GM23338 (cell line): ENCODE data around the gene CLSTN1. TPM values are rescaled to one million over a fixed set of nuclear protein-coding genes. Genes with fewer than 3 reads are reported as not detected.

Experiments
- ATAC-seq: fragments of 200-7000 bp; cut with Tn5 transposase; 3 replicates; pipeline ENCODE4 v1.9.1; 2020
- DNase-seq: peaks from one replicate; pipeline ENCODE4 v3.0.0-alpha.2; 2015; ENCODE audit warnings: low spot score
- H2AFZ ChIP-seq: fragments of 200-600 bp; sonication (generic); 2 replicates; pipeline ENCODE4 v1.8.0; 2016; ENCODE audit warnings: antibody characterized with exemption, mild to moderate bottlenecking, moderate library complexity
- H3F3A ChIP-seq: fragments of 200-600 bp; sonication (generic); replicated peaks from 2 replicates; pipeline ENCODE4 v1.8.0; 2017; ENCODE audit warnings: antibody characterized with exemption, mixed run types, low read depth
- H3K27ac ChIP-seq: fragments of 200-600 bp; sonication (generic); 2 replicates; pipeline ENCODE4 v1.6.1; 2016; ENCODE audit warnings: low read depth
- H3K27me3 ChIP-seq: fragments of 200-600 bp; sonication (generic); 2 replicates; pipeline ENCODE4 v1.8.0; 2016; ENCODE audit warnings: mild to moderate bottlenecking, mixed run types, moderate library complexity; ENCODE audit not compliant: insufficient read depth
- H3K36me3 ChIP-seq: fragments of 200-600 bp; sonication (generic); 2 replicates; pipeline ENCODE4 v1.8.0; 2016; ENCODE audit warnings: mild to moderate bottlenecking; ENCODE audit not compliant: insufficient read depth
- H3K4me1 ChIP-seq: fragments of 200-600 bp; sonication (generic); 2 replicates; pipeline ENCODE4 v1.8.0; 2016; ENCODE audit warnings: mild to moderate bottlenecking, moderate library complexity; ENCODE audit not compliant: insufficient read depth
- H3K4me2 ChIP-seq: fragments of 200-600 bp; sonication (generic); 2 replicates; pipeline ENCODE4 v1.7.1; 2017; ENCODE audit warnings: mixed run types
- H3K4me3 ChIP-seq: fragments of 200-600 bp; sonication (generic); 2 replicates; pipeline ENCODE4 v1.6.1; 2016; ENCODE audit warnings: mixed run types
- H3K79me2 ChIP-seq: fragments of 200-600 bp; sonication (generic); replicated peaks from 2 replicates; pipeline ENCODE4 v1.8.0; 2017; ENCODE audit warnings: mild to moderate bottlenecking; ENCODE audit not compliant: insufficient read depth
- H3K9me2 ChIP-seq: fragments of 200-600 bp; sonication (generic); 2 replicates; pipeline ENCODE4 v1.8.0; 2017; ENCODE audit not compliant: insufficient read depth
- H4K20me1 ChIP-seq: fragments of 200-600 bp; sonication (generic); replicated peaks from 2 replicates; pipeline ENCODE4 v1.8.0; 2017; ENCODE audit warnings: mild to moderate bottlenecking; ENCODE audit not compliant: insufficient read depth
- H3K27ac Mint-ChIP-seq: 2 replicates; pipeline ENCODE4 v1.8.0; 2020; ENCODE audit warnings: inconsistent platforms, mild to moderate bottlenecking, moderate library complexity, mixed read lengths
- H3K27me3 Mint-ChIP-seq: 3 replicates; pipeline ENCODE4 v1.8.0; 2022; ENCODE audit warnings: low read depth, mild to moderate bottlenecking, moderate library complexity, mixed read lengths, inconsistent platforms; ENCODE audit not compliant: insufficient read depth, poor library complexity
- H3K36me3 Mint-ChIP-seq: 3 replicates; pipeline ENCODE4 v1.8.0; 2021; ENCODE audit warnings: low read depth, mild to moderate bottlenecking, inconsistent platforms, moderate library complexity, mixed read lengths
- H3K4me1 Mint-ChIP-seq: 3 replicates; pipeline ENCODE4 v1.8.0; 2020; ENCODE audit warnings: mild to moderate bottlenecking, inconsistent platforms, mixed read lengths
- H3K4me3 Mint-ChIP-seq: 3 replicates; pipeline ENCODE4 v1.8.0; 2021; ENCODE audit warnings: moderate library complexity, mild to moderate bottlenecking, inconsistent platforms, mixed read lengths
- H3K9me3 Mint-ChIP-seq: 3 replicates; pipeline ENCODE4 v1.8.0; 2020; ENCODE audit warnings: moderate library complexity, mild to moderate bottlenecking, inconsistent platforms, mixed read lengths
- CREB1 ChIP-seq: fragments of 250-450 bp; sonication (Bioruptor Pico); IDR thresholded peaks from 2 replicates; pipeline ENCODE4 v1.5.0; 2020; ENCODE audit warnings: low read depth, mild to moderate bottlenecking, moderate library complexity
- EZH2 ChIP-seq: fragments of 200-600 bp; sonication (generic); IDR thresholded peaks from one replicate; pipeline ENCODE4 v1.8.0; 2017; ENCODE audit warnings: antibody characterized with exemption, mild to moderate bottlenecking, low read depth; ENCODE audit not compliant: unreplicated experiment
- EZH2phosphoT487 ChIP-seq: fragments of 200-600 bp; sonication (generic); IDR thresholded peaks from one replicate; pipeline ENCODE4 v1.8.1; 2018; ENCODE audit warnings: antibody characterized with exemption; ENCODE audit not compliant: unreplicated experiment
- JUNB ChIP-seq: IDR thresholded peaks from one replicate; pipeline ENCODE4 v1.6.1; 2016; ENCODE audit warnings: antibody characterized with exemption; ENCODE audit not compliant: unreplicated experiment
- NANOG ChIP-seq: IDR thresholded peaks from 2 replicates; pipeline ENCODE4 v1.6.1; 2016; ENCODE audit warnings: antibody characterized with exemption, borderline replicate concordance
- POLR2AphosphoS5 ChIP-seq: IDR thresholded peaks from 2 replicates; pipeline ENCODE4 v1.6.1; 2016; ENCODE audit warnings: antibody characterized with exemption, low read depth
- STAT1 ChIP-seq: IDR thresholded peaks from one replicate; pipeline ENCODE4 v1.6.1; 2016; ENCODE audit warnings: antibody characterized with exemption; ENCODE audit not compliant: unreplicated experiment
- ZNF114 ChIP-seq: fragments of 250-450 bp; sonication (Bioruptor Pico); IDR thresholded peaks from 2 replicates; pipeline ENCODE4 v1.5.0; 2020; ENCODE audit warnings: mild to moderate bottlenecking, moderate library complexity
- ZNF331 ChIP-seq: fragments of 250-450 bp; sonication (Bioruptor Pico); IDR thresholded peaks from 2 replicates; pipeline ENCODE4 v1.5.0; 2020; ENCODE audit warnings: low read depth, mild to moderate bottlenecking, moderate library complexity
- polyA plus RNA-seq: library from polyadenylated mRNA; unstranded; fragments of >200 nt; fragmentation: Nextera tagmentation; extraction: Ambion mirVana; gene quantifications from 2 replicates; pipeline ENCODE4 v1.2.1, GENCODE V29; 2016
- total RNA-seq: library from RNA; depleted of rRNA; stranded (reverse); fragments of >200 nt; shearing (Covaris generic); gene quantifications from 2 replicates; pipeline ENCODE4 v1.2.3, GENCODE V29; 2014
- TF ChIP-seq, protein P1 (sequence below), 2 experiments: fragments of 200-600 bp in 1 of 2; sonication (generic) in 1 of 2; conservative IDR thresholded peaks; 2 replicates each; pipeline versions ENCODE4 v1.5.1 to v1.6.1; 2016 to 2017; ENCODE audit warnings: antibody characterized with exemption in 2 of 2, low read depth in 2 of 2, mild to moderate bottlenecking in 2 of 2, moderate library complexity in 1 of 2
- TF ChIP-seq, protein P2 (sequence below): IDR thresholded peaks from 2 replicates; pipeline ENCODE4 v1.6.1; 2016; ENCODE audit warnings: antibody characterized with exemption
- TF ChIP-seq, protein P3 (sequence below): fragments of 250-450 bp; sonication (Bioruptor Pico); IDR thresholded peaks from 2 replicates; pipeline ENCODE4 v1.5.0; 2020; ENCODE audit warnings: mild to moderate bottlenecking, moderate library complexity
- TF ChIP-seq, protein P4 (sequence below): IDR thresholded peaks from one replicate; pipeline ENCODE4 v1.6.1; 2018; ENCODE audit warnings: antibody characterized with exemption; ENCODE audit not compliant: unreplicated experiment

The CLSTN1 gene
- total and polyA plus RNA-seq, 2 experiments from 2014 or later: 38.5 to 66.2 TPM

DNA sequence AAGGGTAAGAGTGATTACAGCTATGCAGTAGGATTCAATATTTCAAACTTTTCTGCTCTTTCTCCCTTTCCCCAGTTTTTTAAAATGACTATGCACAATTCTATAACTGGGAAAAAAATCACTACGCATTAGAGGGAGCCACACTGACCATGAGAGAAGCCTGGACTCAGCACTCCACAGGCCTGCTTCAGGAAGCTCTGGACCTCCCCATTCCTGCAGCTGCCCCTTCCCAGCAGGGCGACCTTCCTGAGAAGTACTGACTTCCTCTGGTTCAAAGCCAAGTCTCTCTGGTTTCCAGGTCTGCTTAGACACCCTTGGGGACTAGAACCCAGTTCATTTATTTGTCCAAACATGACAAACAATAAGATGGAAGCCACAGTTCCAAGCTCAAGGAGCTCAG is 42.0 kb upstream of the CLSTN1 start:
- peaks cover 4% of the 10 kb centered on the region for H3K27me3 Mint-ChIP-seq
- H3K79me2 ChIP-seq: no peaks in the 10 kb centered on the region
- no peaks in the 10 kb centered on the region for H3K9me2 ChIP-seq
- no peak overlapping the region for H3K4me3 ChIP-seq
- H3K36me3 ChIP-seq: no peaks in the 10 kb centered on the region
- 0 out of 2 replicates have a peak overlapping the region, but pooled peaks have one; percentile 69 for H3K27ac Mint-ChIP-seq
- H4K20me1 ChIP-seq: 0 out of 2 replicates have a peak, but pooled peaks cover 2% of the 10 kb centered on the region
- H3K27me3 ChIP-seq: no peaks in the 10 kb centered on the region
- ATAC-seq (no peak), DNase-seq (no peak)
- H3K4me1 ChIP-seq: no peaks in the 10 kb centered on the region
- TF ChIP-seq, protein P1, sequence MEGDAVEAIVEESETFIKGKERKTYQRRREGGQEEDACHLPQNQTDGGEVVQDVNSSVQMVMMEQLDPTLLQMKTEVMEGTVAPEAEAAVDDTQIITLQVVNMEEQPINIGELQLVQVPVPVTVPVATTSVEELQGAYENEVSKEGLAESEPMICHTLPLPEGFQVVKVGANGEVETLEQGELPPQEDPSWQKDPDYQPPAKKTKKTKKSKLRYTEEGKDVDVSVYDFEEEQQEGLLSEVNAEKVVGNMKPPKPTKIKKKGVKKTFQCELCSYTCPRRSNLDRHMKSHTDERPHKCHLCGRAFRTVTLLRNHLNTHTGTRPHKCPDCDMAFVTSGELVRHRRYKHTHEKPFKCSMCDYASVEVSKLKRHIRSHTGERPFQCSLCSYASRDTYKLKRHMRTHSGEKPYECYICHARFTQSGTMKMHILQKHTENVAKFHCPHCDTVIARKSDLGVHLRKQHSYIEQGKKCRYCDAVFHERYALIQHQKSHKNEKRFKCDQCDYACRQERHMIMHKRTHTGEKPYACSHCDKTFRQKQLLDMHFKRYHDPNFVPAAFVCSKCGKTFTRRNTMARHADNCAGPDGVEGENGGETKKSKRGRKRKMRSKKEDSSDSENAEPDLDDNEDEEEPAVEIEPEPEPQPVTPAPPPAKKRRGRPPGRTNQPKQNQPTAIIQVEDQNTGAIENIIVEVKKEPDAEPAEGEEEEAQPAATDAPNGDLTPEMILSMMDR (conservative IDR thresholded peaks at IDR 0.05; ENCODE audit: low read depth in 2 of 2): no peak
- TF ChIP-seq, protein P2, sequence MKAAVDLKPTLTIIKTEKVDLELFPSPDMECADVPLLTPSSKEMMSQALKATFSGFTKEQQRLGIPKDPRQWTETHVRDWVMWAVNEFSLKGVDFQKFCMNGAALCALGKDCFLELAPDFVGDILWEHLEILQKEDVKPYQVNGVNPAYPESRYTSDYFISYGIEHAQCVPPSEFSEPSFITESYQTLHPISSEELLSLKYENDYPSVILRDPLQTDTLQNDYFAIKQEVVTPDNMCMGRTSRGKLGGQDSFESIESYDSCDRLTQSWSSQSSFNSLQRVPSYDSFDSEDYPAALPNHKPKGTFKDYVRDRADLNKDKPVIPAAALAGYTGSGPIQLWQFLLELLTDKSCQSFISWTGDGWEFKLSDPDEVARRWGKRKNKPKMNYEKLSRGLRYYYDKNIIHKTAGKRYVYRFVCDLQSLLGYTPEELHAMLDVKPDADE: no peak
- TF ChIP-seq EZH2phosphoT487 (no peak), NANOG (no peak), ZNF331 (CRISPR knock-in tag) (no peak), CREB1 (CRISPR knock-in tag) (no peak), ZNF114 (CRISPR knock-in tag) (no peak), JUNB (no peak), STAT1 (no peak), POLR2AphosphoS5 (no peak), EZH2 (no peak)
- TF ChIP-seq, protein P3, sequence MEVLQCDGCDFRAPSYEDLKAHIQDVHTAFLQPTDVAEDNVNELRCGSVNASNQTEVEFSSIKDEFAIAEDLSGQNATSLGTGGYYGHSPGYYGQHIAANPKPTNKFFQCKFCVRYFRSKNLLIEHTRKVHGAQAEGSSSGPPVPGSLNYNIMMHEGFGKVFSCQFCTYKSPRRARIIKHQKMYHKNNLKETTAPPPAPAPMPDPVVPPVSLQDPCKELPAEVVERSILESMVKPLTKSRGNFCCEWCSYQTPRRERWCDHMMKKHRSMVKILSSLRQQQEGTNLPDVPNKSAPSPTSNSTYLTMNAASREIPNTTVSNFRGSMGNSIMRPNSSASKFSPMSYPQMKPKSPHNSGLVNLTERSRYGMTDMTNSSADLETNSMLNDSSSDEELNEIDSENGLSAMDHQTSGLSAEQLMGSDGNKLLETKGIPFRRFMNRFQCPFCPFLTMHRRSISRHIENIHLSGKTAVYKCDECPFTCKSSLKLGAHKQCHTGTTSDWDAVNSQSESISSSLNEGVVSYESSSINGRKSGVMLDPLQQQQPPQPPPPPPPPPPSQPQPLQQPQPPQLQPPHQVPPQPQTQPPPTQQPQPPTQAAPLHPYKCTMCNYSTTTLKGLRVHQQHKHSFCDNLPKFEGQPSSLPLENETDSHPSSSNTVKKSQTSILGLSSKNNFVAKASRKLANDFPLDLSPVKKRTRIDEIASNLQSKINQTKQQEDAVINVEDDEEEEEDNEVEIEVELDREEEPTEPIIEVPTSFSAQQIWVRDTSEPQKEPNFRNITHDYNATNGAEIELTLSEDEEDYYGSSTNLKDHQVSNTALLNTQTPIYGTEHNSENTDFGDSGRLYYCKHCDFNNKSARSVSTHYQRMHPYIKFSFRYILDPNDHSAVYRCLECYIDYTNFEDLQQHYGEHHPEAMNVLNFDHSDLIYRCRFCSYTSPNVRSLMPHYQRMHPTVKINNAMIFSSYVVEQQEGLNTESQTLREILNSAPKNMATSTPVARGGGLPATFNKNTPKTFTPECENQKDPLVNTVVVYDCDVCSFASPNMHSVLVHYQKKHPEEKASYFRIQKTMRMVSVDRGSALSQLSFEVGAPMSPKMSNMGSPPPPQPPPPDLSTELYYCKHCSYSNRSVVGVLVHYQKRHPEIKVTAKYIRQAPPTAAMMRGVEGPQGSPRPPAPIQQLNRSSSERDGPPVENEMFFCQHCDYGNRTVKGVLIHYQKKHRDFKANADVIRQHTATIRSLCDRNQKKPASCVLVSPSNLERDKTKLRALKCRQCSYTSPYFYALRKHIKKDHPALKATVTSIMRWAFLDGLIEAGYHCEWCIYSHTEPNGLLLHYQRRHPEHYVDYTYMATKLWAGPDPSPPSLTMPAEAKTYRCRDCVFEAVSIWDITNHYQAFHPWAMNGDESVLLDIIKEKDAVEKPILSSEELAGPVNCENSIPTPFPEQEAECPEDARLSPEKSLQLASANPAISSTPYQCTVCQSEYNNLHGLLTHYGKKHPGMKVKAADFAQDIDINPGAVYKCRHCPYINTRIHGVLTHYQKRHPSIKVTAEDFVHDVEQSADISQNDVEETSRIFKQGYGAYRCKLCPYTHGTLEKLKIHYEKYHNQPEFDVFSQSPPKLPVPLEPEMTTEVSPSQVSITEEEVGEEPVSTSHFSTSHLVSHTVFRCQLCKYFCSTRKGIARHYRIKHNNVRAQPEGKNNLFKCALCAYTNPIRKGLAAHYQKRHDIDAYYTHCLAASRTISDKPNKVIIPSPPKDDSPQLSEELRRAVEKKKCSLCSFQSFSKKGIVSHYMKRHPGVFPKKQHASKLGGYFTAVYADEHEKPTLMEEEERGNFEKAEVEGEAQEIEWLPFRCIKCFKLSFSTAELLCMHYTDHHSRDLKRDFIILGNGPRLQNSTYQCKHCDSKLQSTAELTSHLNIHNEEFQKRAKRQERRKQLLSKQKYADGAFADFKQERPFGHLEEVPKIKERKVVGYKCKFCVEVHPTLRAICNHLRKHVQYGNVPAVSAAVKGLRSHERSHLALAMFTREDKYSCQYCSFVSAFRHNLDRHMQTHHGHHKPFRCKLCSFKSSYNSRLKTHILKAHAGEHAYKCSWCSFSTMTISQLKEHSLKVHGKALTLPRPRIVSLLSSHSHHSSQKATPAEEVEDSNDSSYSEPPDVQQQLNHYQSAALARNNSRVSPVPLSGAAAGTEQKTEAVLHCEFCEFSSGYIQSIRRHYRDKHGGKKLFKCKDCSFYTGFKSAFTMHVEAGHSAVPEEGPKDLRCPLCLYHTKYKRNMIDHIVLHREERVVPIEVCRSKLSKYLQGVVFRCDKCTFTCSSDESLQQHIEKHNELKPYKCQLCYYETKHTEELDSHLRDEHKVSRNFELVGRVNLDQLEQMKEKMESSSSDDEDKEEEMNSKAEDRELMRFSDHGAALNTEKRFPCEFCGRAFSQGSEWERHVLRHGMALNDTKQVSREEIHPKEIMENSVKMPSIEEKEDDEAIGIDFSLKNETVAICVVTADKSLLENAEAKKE (CRISPR knock-in tag): no peak
- TF ChIP-seq, protein P4, sequence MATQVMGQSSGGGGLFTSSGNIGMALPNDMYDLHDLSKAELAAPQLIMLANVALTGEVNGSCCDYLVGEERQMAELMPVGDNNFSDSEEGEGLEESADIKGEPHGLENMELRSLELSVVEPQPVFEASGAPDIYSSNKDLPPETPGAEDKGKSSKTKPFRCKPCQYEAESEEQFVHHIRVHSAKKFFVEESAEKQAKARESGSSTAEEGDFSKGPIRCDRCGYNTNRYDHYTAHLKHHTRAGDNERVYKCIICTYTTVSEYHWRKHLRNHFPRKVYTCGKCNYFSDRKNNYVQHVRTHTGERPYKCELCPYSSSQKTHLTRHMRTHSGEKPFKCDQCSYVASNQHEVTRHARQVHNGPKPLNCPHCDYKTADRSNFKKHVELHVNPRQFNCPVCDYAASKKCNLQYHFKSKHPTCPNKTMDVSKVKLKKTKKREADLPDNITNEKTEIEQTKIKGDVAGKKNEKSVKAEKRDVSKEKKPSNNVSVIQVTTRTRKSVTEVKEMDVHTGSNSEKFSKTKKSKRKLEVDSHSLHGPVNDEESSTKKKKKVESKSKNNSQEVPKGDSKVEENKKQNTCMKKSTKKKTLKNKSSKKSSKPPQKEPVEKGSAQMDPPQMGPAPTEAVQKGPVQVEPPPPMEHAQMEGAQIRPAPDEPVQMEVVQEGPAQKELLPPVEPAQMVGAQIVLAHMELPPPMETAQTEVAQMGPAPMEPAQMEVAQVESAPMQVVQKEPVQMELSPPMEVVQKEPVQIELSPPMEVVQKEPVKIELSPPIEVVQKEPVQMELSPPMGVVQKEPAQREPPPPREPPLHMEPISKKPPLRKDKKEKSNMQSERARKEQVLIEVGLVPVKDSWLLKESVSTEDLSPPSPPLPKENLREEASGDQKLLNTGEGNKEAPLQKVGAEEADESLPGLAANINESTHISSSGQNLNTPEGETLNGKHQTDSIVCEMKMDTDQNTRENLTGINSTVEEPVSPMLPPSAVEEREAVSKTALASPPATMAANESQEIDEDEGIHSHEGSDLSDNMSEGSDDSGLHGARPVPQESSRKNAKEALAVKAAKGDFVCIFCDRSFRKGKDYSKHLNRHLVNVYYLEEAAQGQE: no peak
- H3K9me3 Mint-ChIP-seq: no peaks in the 10 kb centered on the region
- H3K27ac ChIP-seq: no peak overlapping the region
- no peak overlapping the region for H2AFZ ChIP-seq
- peaks cover 9% of the 10 kb centered on the region for H3K4me1 Mint-ChIP-seq
- 0 out of 2 replicates have a peak, but pooled peaks cover 6% of the 10 kb centered on the region for H3F3A ChIP-seq
- H3K4me2 ChIP-seq: no peak overlapping the region
- no peak overlapping the region for H3K4me3 Mint-ChIP-seq
- H3K36me3 Mint-ChIP-seq: peaks cover 4% of the 10 kb centered on the region; the same call in 1 of the 3 replicates
